Neural cell (in vitro differentiated cells): ENCODE measurements around the gene ZNF587B. TPM values are rescaled to one million over a fixed set of nuclear protein-coding genes. Genes with fewer than 3 reads are reported as not detected.
A peak's percentile ranks its signal among the peaks of the same experiment; 100 is the strongest.

Experiments
- H2AFZ ChIP-seq: fragments of 200-600, 300-800 bp; sonication (generic), shearing (Covaris generic); 2 replicates; pipeline ENCODE4 v1.6.0; 2014; ENCODE audit warnings: low read depth, mild to moderate bottlenecking, antibody characterized with exemption, low read length, moderate library complexity
- H3F3A ChIP-seq: fragments of 200-600 bp; shearing (Covaris generic); 2 replicates; pipeline ENCODE4 v1.6.1; 2016; ENCODE audit warnings: mild to moderate bottlenecking, moderate library complexity, mixed read lengths, antibody characterized with exemption, low read length; ENCODE audit not compliant: insufficient read depth, poor library complexity, severe bottlenecking
- H3K27ac ChIP-seq: fragments of 200-600, 300-800 bp; sonication (generic), shearing (Covaris generic); 2 replicates; pipeline ENCODE4 v1.5.1; 2014; ENCODE audit warnings: mild to moderate bottlenecking, low read length, moderate library complexity
- H3K27me3 ChIP-seq: fragments of 300-800, 200-600 bp; sonication (generic), shearing (Covaris generic); 2 replicates; pipeline ENCODE4 v1.6.0; 2014; ENCODE audit warnings: mild to moderate bottlenecking, low read depth, low read length, moderate library complexity; ENCODE audit not compliant: insufficient read depth
- H3K36me3 ChIP-seq: fragments of 300-800, 200-600 bp; sonication (generic), shearing (Covaris generic); 2 replicates; pipeline ENCODE4 v1.5.1; 2014; ENCODE audit warnings: mild to moderate bottlenecking, antibody characterized with exemption, low read length, moderate library complexity; ENCODE audit not compliant: insufficient read depth
- H3K4me2 ChIP-seq: fragments of 300-800, 200-600 bp; sonication (generic), shearing (Covaris generic); 2 replicates; pipeline ENCODE4 v1.6.0; 2014; ENCODE audit warnings: mild to moderate bottlenecking, low read length
- H3K4me3 ChIP-seq: fragments of 300-800, 200-600 bp; sonication (generic), shearing (Covaris generic); 2 replicates; pipeline ENCODE4 v1.5.1; 2014; ENCODE audit warnings: mild to moderate bottlenecking, low read length, moderate library complexity
- H3K79me2 ChIP-seq: fragments of 200-600 bp; shearing (Covaris generic); replicated peaks from 2 replicates; pipeline ENCODE4 v1.6.0; 2014; ENCODE audit warnings: mild to moderate bottlenecking, low read length, moderate library complexity; ENCODE audit not compliant: insufficient read depth
- H3K9ac ChIP-seq: fragments of 300-800, 200-600 bp; sonication (generic), shearing (Covaris generic); 2 replicates; pipeline ENCODE4 v1.6.1; 2016; ENCODE audit warnings: mild to moderate bottlenecking, low read length, mixed read lengths
- H3K9me2 ChIP-seq: fragments of 200-600 bp; shearing (Covaris generic); 2 replicates; pipeline ENCODE4 v1.6.1; 2016; ENCODE audit warnings: mild to moderate bottlenecking, low read length, mixed read lengths; ENCODE audit not compliant: insufficient read depth
- H3K9me3 ChIP-seq: fragments of 200-600, 300-800 bp; sonication (generic), shearing (Covaris generic); 2 replicates; pipeline ENCODE4 v1.6.1; 2016; ENCODE audit warnings: mild to moderate bottlenecking, mixed run types, low read length, moderate library complexity, mixed read lengths
- H4K20me1 ChIP-seq: fragments of 200-600 bp; shearing (Covaris generic); 2 replicates; pipeline ENCODE4 v1.6.1; 2016; ENCODE audit warnings: mild to moderate bottlenecking, mixed run types; ENCODE audit not compliant: insufficient read depth
- CTCF ChIP-seq: fragments of 450-650 bp; IDR thresholded peaks from 2 replicates; pipeline ENCODE4 v1.5.1; 2014; ENCODE audit warnings: antibody characterized with exemption, mild to moderate bottlenecking, moderate library complexity; ENCODE audit not compliant: poor library complexity, severe bottlenecking
- EP300 ChIP-seq: fragments of 450-650 bp; conservative IDR thresholded peaks from 2 replicates; pipeline ENCODE4 v1.6.1; 2014; ENCODE audit warnings: antibody characterized with exemption, mild to moderate bottlenecking, moderate library complexity; ENCODE audit not compliant: poor library complexity, severe bottlenecking
- EZH2 ChIP-seq: fragments of 200-600, 300-800 bp; shearing (Covaris generic), sonication (generic); IDR thresholded peaks from 2 replicates; pipeline ENCODE4 v1.6.1; 2014; ENCODE audit warnings: antibody characterized with exemption, low read length, borderline replicate concordance, mild to moderate bottlenecking; ENCODE audit not compliant: insufficient read depth, poor library complexity, severe bottlenecking
- MXI1 ChIP-seq: fragments of 450-650 bp; conservative IDR thresholded peaks from 2 replicates; pipeline ENCODE4 v1.6.1; 2014; ENCODE audit warnings: antibody characterized with exemption, mild to moderate bottlenecking; ENCODE audit not compliant: poor library complexity, severe bottlenecking
- POLR2AphosphoS5 ChIP-seq: IDR thresholded peaks from 2 replicates; pipeline ENCODE4 v1.6.1; 2012
- RAD21 ChIP-seq: fragments of 450-650 bp; conservative IDR thresholded peaks from 2 replicates; pipeline ENCODE4 v1.6.1; 2014; ENCODE audit warnings: antibody characterized with exemption, mild to moderate bottlenecking, moderate library complexity
- REST ChIP-seq: IDR thresholded peaks from 2 replicates; pipeline ENCODE4 v1.6.1; 2012; ENCODE audit warnings: borderline replicate concordance
- SMC3 ChIP-seq: fragments of 450-650 bp; conservative IDR thresholded peaks from 2 replicates; pipeline ENCODE4 v1.6.1; 2014; ENCODE audit warnings: antibody characterized with exemption, mild to moderate bottlenecking, moderate library complexity; ENCODE audit not compliant: poor library complexity
- TAF1 ChIP-seq: IDR thresholded peaks from 2 replicates; pipeline ENCODE4 v1.6.1; 2012; ENCODE audit warnings: low read depth
- polyA plus RNA-seq: library from polyadenylated mRNA; depleted of rRNA; stranded (reverse); fragments of >200 nt; gene quantifications from 2 replicates; pipeline ENCODE4 v1.2.3, GENCODE V29; 2014

ZNF587B gene
- polyA plus RNA-seq, 1 donor from 2014 or later = 5.7 TPM

- Histone ChIP-seq H3K27ac (peak overlapping the region; percentile 79), H3K79me2 (peaks cover 6% of the 10 kb centered on the region), H3K9ac (peak overlapping the region; percentile 83), H3K4me3 (peak overlapping the region; percentile 94), H3K9me3 (no peaks in the 10 kb centered on the region), H3K27me3 (no peaks in the 10 kb centered on the region), H4K20me1 (no peaks in the 10 kb centered on the region), H3K36me3 (no peaks in the 10 kb centered on the region), H3K4me2 (peak overlapping the region; percentile 65), H2AFZ (peak overlapping the region; percentile 53), H3K9me2 (no peaks in the 10 kb centered on the region), H3F3A (no peaks in the 10 kb centered on the region)
- no peak for TF ChIP-seq SMC3
- TF ChIP-seq MXI1 = no peak
- no peak for TF ChIP-seq REST
- no peak for TF ChIP-seq CTCF
- TF ChIP-seq EZH2 = no peak
- TF ChIP-seq RAD21 = no peak
- no peak for TF ChIP-seq EP300
- no peak for TF ChIP-seq TAF1
- no peak for TF ChIP-seq POLR2AphosphoS5
These were observed 14.6 kb upstream of the ZNF587B start for GRCh38 chr19:57815247-57816075.

- TF ChIP-seq TAF1 (no peak), EZH2 (no peak), SMC3 (no peak), EP300 (no peak), REST (no peak), RAD21 (no peak), MXI1 (no peak), CTCF (no peak), POLR2AphosphoS5 (no peak)
These were observed 13.4 kb upstream of the ZNF587B start for GRCh38 chr19:57816652-57817051.

More at GRCh38 chr19:57816652-57817051, 13.4 kb upstream of the ZNF587B start:
- H3K36me3 ChIP-seq = no peaks in the 10 kb centered on the region
- H3K9me3 ChIP-seq = no peaks in the 10 kb centered on the region
- no peaks in the 10 kb centered on the region for H3F3A ChIP-seq
- H3K79me2 ChIP-seq = peaks cover 6% of the 10 kb centered on the region
- H2AFZ ChIP-seq = no peak overlapping the region
- H3K4me3 ChIP-seq = no peak overlapping the region
- H3K27ac ChIP-seq = no peak overlapping the region
- no peaks in the 10 kb centered on the region for H4K20me1 ChIP-seq
- no peak overlapping the region for H3K9ac ChIP-seq
- H3K27me3 ChIP-seq = no peaks in the 10 kb centered on the region
- no peaks in the 10 kb centered on the region for H3K9me2 ChIP-seq
- no peak overlapping the region for H3K4me2 ChIP-seq
